OCI-LY1 (cell line): Measurements from ENCODE around the gene DDAH1.

Experiments used
- H2AFZ ChIP-seq: fragments of 200-600 bp; sonication (generic), shearing (Covaris generic); 2 replicates; pipeline ENCODE4 v1.6.0; 2014; ENCODE audit warnings: antibody characterized with exemption, mild to moderate bottlenecking, low read length
- H3F3A ChIP-seq: fragments of 200-600 bp; sonication (generic), shearing (Covaris generic); 2 replicates; pipeline ENCODE4 v1.6.0; 2014; ENCODE audit warnings: mild to moderate bottlenecking, antibody characterized with exemption, low read length, moderate library complexity; ENCODE audit not compliant: insufficient read depth
- H3K27ac ChIP-seq: fragments of 200-600 bp; sonication (generic); 2 replicates; pipeline ENCODE4 v1.5.1; 2014; ENCODE audit warnings: low read length, mixed run types, mild to moderate bottlenecking, low read depth; ENCODE audit not compliant: poor library complexity, severe bottlenecking
- H3K27me3 ChIP-seq: fragments of 200-600 bp; sonication (generic); 2 replicates; pipeline ENCODE4 v1.6.0; 2014; ENCODE audit warnings: antibody characterized with exemption, mild to moderate bottlenecking, low read length, moderate library complexity; ENCODE audit not compliant: insufficient read depth
- H3K36me3 ChIP-seq: fragments of 200-600 bp; sonication (generic); 2 replicates; pipeline ENCODE4 v1.6.1; 2014; ENCODE audit warnings: mild to moderate bottlenecking, antibody characterized with exemption, low read length, moderate library complexity, mixed read lengths; ENCODE audit not compliant: insufficient read depth
- H3K4me1 ChIP-seq: fragments of 200-600 bp; sonication (generic); 2 replicates; pipeline ENCODE4 v1.5.1; 2014; ENCODE audit warnings: mild to moderate bottlenecking, low read length, moderate library complexity; ENCODE audit not compliant: insufficient read depth, severe bottlenecking
- H3K4me2 ChIP-seq: fragments of 200-600 bp; sonication (generic), shearing (Covaris generic); 2 replicates; pipeline ENCODE4 v1.6.1; 2014; ENCODE audit warnings: low read length
- H3K4me3 ChIP-seq: fragments of 200-600 bp; sonication (generic); 2 replicates; pipeline ENCODE4 v1.5.1; 2014; ENCODE audit warnings: low read length, low read depth, mild to moderate bottlenecking, mixed read lengths; ENCODE audit not compliant: poor library complexity, severe bottlenecking
- H3K79me2 ChIP-seq: fragments of 200-600 bp; shearing (Covaris generic); 2 replicates; pipeline ENCODE4 v1.6.1; 2016; ENCODE audit warnings: mixed run types, low read length, mixed read lengths; ENCODE audit not compliant: insufficient read depth
- H3K9ac ChIP-seq: fragments of 200-600 bp; sonication (generic), shearing (Covaris generic); 2 replicates; pipeline ENCODE4 v1.6.1; 2014; ENCODE audit warnings: mild to moderate bottlenecking, low read length, mixed read lengths
- H3K9me2 ChIP-seq: fragments of 200-600 bp; sonication (generic), shearing (Covaris generic); 2 replicates; pipeline ENCODE4 v1.6.1; 2014; ENCODE audit warnings: low read depth, mild to moderate bottlenecking, low read length, mixed read lengths
- H3K9me3 ChIP-seq: fragments of 200-600 bp; shearing (Covaris generic); 2 replicates; pipeline ENCODE4 v1.6.1; 2014; ENCODE audit warnings: low read length, mixed read lengths
- H4K20me1 ChIP-seq: fragments of 200-600 bp; sonication (generic), shearing (Covaris generic); 2 replicates; pipeline ENCODE4 v1.6.0; 2016; ENCODE audit warnings: mild to moderate bottlenecking, low read length; ENCODE audit not compliant: insufficient read depth
- EZH2 ChIP-seq: fragments of 200-600 bp; sonication (generic), shearing (Covaris generic); IDR thresholded peaks from 2 replicates; pipeline ENCODE4 v1.8.0; 2017; ENCODE audit warnings: borderline replicate concordance, mixed run types, mild to moderate bottlenecking, antibody characterized with exemption, low read length, moderate library complexity, mixed read lengths
- TF ChIP-seq, protein P1 (sequence below): fragments of 200-600 bp; sonication (generic), shearing (Covaris generic); IDR thresholded peaks from 2 replicates; pipeline ENCODE4 v1.5.1; 2017; ENCODE audit warnings: mild to moderate bottlenecking, antibody characterized with exemption, low read length, moderate library complexity, mixed read lengths

The DDAH1 gene

DNA sequence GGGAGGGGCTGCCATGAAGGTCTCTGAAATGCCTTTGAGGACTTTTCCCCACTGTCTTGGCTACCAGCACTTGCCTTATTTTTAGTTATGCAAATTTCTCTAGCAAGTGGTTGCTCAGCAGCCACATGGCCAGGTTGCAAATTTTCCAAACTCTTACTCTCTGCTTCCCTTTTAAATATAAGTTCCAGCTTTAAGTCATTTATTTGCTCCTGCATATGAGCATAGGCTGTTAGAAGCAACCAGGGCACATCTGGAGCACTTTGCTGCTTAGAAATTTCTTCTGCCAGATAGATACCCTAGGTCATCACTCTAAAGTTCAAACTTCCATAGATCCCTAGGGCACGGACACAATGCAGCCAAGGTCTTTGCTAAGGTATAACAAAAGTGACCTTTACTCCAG is 44.8 kb downstream of the DDAH1 start:
- Histone ChIP-seq H3K9me2 (no peaks in the 10 kb centered on the region), H3K27me3 (no peaks in the 10 kb centered on the region), H3F3A (no peaks in the 10 kb centered on the region), H3K36me3 (no peaks in the 10 kb centered on the region), H2AFZ (no peak overlapping the region), H3K79me2 (no peaks in the 10 kb centered on the region), H3K9me3 (no peaks in the 10 kb centered on the region), H3K4me2 (no peak overlapping the region), H3K9ac (no peak overlapping the region), H3K4me3 (no peak overlapping the region), H3K4me1 (no peaks in the 10 kb centered on the region), H3K27ac (no peak overlapping the region), H4K20me1 (no peaks in the 10 kb centered on the region)
- TF ChIP-seq EZH2 = no peak
- TF ChIP-seq, protein P1, sequence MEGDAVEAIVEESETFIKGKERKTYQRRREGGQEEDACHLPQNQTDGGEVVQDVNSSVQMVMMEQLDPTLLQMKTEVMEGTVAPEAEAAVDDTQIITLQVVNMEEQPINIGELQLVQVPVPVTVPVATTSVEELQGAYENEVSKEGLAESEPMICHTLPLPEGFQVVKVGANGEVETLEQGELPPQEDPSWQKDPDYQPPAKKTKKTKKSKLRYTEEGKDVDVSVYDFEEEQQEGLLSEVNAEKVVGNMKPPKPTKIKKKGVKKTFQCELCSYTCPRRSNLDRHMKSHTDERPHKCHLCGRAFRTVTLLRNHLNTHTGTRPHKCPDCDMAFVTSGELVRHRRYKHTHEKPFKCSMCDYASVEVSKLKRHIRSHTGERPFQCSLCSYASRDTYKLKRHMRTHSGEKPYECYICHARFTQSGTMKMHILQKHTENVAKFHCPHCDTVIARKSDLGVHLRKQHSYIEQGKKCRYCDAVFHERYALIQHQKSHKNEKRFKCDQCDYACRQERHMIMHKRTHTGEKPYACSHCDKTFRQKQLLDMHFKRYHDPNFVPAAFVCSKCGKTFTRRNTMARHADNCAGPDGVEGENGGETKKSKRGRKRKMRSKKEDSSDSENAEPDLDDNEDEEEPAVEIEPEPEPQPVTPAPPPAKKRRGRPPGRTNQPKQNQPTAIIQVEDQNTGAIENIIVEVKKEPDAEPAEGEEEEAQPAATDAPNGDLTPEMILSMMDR = no peak

DNA sequence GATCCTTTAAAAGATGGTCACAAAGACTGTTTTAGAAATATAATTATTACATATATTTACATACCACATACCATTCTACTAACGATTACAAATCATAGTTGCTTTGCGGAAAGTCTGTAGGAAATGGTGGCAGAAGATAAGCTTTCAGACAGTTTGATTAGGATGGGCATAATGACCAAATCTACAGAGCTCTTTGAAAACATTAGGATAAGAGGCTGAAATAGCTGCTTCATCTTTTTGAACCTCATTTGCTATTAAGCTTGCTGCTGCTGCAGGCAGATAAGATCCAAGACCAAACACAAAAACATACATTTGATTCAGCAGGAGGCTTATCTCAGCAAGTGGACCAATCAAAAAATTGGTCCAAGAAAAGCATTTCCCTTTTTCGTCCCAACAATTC is 47.1 kb downstream of the DDAH1 start:
- Histone ChIP-seq H3K9ac (no peak overlapping the region), H3K9me2 (no peaks in the 10 kb centered on the region), H4K20me1 (no peaks in the 10 kb centered on the region), H3K4me1 (no peaks in the 10 kb centered on the region), H3K4me3 (no peak overlapping the region), H3K27ac (no peak overlapping the region), H3K9me3 (no peaks in the 10 kb centered on the region), H3K27me3 (no peaks in the 10 kb centered on the region), H3K79me2 (no peaks in the 10 kb centered on the region), H2AFZ (no peak overlapping the region), H3F3A (no peaks in the 10 kb centered on the region), H3K36me3 (no peaks in the 10 kb centered on the region), H3K4me2 (no peak overlapping the region)
- TF ChIP-seq, protein P1 = no peak
- no peak for TF ChIP-seq EZH2

DNA sequence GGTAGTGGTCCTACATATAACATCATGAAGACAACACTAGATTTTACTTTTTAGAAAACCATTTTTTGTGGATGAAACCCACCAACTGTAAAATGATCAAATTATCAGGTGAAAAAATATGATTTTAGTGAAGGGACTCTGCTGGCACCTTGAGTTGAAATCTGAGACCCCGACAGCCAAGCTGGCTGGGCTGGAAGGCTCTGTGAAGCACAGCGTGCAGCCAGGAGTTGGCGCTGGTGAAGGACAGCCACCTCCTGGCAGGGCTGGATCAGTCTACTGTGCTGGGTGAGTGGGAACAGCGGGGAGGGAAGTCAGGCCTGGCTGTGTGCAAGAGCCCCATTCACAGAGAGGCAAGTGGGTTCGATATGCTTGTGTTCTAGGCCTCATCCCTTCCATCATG is 47.9 kb downstream of the DDAH1 start:
- no peaks in the 10 kb centered on the region for H3K79me2 ChIP-seq
- H4K20me1 ChIP-seq = no peaks in the 10 kb centered on the region
- H2AFZ ChIP-seq = no peak overlapping the region
- no peaks in the 10 kb centered on the region for H3K36me3 ChIP-seq
- H3K4me1 ChIP-seq = no peaks in the 10 kb centered on the region
- no peaks in the 10 kb centered on the region for H3F3A ChIP-seq
- H3K9me2 ChIP-seq = no peaks in the 10 kb centered on the region
- no peak overlapping the region for H3K4me2 ChIP-seq
- H3K4me3 ChIP-seq = no peak overlapping the region
- no peaks in the 10 kb centered on the region for H3K27me3 ChIP-seq
- no peaks in the 10 kb centered on the region for H3K9me3 ChIP-seq
- no peak for TF ChIP-seq EZH2
- TF ChIP-seq, protein P1 = no peak
- H3K27ac ChIP-seq = no peak overlapping the region
- no peak overlapping the region for H3K9ac ChIP-seq
